HepG2 (cell line): ENCODE results near the gene EFEMP2. TPM values are rescaled to one million over a fixed set of nuclear protein-coding genes. Genes with fewer than 3 reads are reported as not detected.

Source experiments
- ETV5 ChIP-seq: IDR thresholded peaks from 2 replicates; pipeline ENCODE4 v1.6.1; 2018; ENCODE audit warnings: missing biosample characterization, missing genetic modification reagents, inconsistent platforms, borderline replicate concordance
- FOXO4 ChIP-seq: sonication (generic); formaldehyde crosslinking; conservative IDR thresholded peaks from 2 replicates; pipeline ENCODE4 v1.8.1; 2023; ENCODE audit warnings: missing genetic modification reagents
- HDAC1 ChIP-seq: sonication (generic); formaldehyde crosslinking; IDR thresholded peaks from 2 replicates; pipeline ENCODE4 v1.5.1; 2020; ENCODE audit warnings: mild to moderate bottlenecking, missing genetic modification reagents
- HIVEP1 ChIP-seq: sonication (generic); formaldehyde crosslinking; IDR thresholded peaks from 2 replicates; pipeline ENCODE4 v1.4.0; 2020; ENCODE audit warnings: mild to moderate bottlenecking, missing genetic modification reagents
- KDM1A ChIP-seq: IDR thresholded peaks from 2 replicates; pipeline ENCODE4 v1.6.1; 2016; ENCODE audit warnings: missing compliant biosample characterization
- KLF16 ChIP-seq, 2 experiments: sonication (generic) in 1 of 2; formaldehyde crosslinking in 1 of 2; IDR thresholded peaks; 2 replicates each; pipeline versions ENCODE4 v1.6.1 to v1.8.0; 2016 to 2023; ENCODE audit warnings: missing genetic modification reagents in 2 of 2, missing compliant biosample characterization in 1 of 2
- MAFF ChIP-seq: IDR thresholded peaks from 2 replicates; pipeline ENCODE4 v1.6.1; 2011; ENCODE audit warnings: low read depth, low read length, improper control_type of control experiment
- NFIB ChIP-seq: sonication (generic); formaldehyde crosslinking; IDR thresholded peaks from 2 replicates; pipeline ENCODE4 v1.9.0; 2021; ENCODE audit warnings: missing genetic modification reagents, mild to moderate bottlenecking, borderline replicate concordance
- NPAS2 ChIP-seq: sonication (generic); formaldehyde crosslinking; IDR thresholded peaks from 2 replicates; pipeline ENCODE4 v1.8.0; 2022; ENCODE audit warnings: mild to moderate bottlenecking, missing genetic modification reagents, borderline replicate concordance
- PHF20 ChIP-seq: sonication (generic); formaldehyde crosslinking; IDR thresholded peaks from 2 replicates; pipeline ENCODE4 v1.5.0; 2020; ENCODE audit warnings: mild to moderate bottlenecking, missing genetic modification reagents
- SAFB2 ChIP-seq: sonication (generic); formaldehyde crosslinking; IDR thresholded peaks from 2 replicates; pipeline ENCODE4 v1.5.1; 2020; ENCODE audit warnings: missing genetic modification reagents, low read depth, mild to moderate bottlenecking, borderline replicate concordance
- SNAPC5 ChIP-seq: sonication (generic); formaldehyde crosslinking; IDR thresholded peaks from 2 replicates; pipeline ENCODE4 v1.8.1; 2023; ENCODE audit warnings: mild to moderate bottlenecking, missing genetic modification reagents, borderline replicate concordance
- SRSF1 ChIP-seq: fragments of 200-400 bp; formaldehyde crosslinking; optimal IDR thresholded peaks from 2 replicates; pipeline ENCODE3; 2017; ENCODE audit warnings: mild to moderate bottlenecking, low read depth, low read length, moderate library complexity
- SYNCRIP ChIP-seq: fragments of 200-400 bp; formaldehyde crosslinking; IDR thresholded peaks from 2 replicates; pipeline ENCODE4 v1.6.1; 2018; ENCODE audit warnings: mild to moderate bottlenecking, low read depth, low read length; ENCODE audit not compliant: insufficient read depth
- TBP ChIP-seq: sonication (generic); formaldehyde crosslinking; IDR thresholded peaks from 2 replicates; pipeline ENCODE4 v1.5.0; 2020; ENCODE audit warnings: missing genetic modification reagents
- THRA ChIP-seq: sonication (generic); formaldehyde crosslinking; IDR thresholded peaks from 2 replicates; pipeline ENCODE4 v1.4.0; 2020; ENCODE audit warnings: missing genetic modification reagents, borderline replicate concordance
- ZBTB42 ChIP-seq: sonication (generic); formaldehyde crosslinking; IDR thresholded peaks from 2 replicates; pipeline ENCODE4 v1.5.0; 2020; ENCODE audit warnings: mild to moderate bottlenecking, missing genetic modification reagents
- ZBTB44 ChIP-seq: sonication (generic); formaldehyde crosslinking; IDR thresholded peaks from 2 replicates; pipeline ENCODE4 v1.4.0; 2020; ENCODE audit warnings: missing genetic modification reagents
- ZBTB7B ChIP-seq: sonication (generic); formaldehyde crosslinking; IDR thresholded peaks from 2 replicates; pipeline ENCODE4 v1.4.0; 2020; ENCODE audit warnings: missing genetic modification reagents
- ZFP82 ChIP-seq: sonication (generic); formaldehyde crosslinking; IDR thresholded peaks from 2 replicates; pipeline ENCODE4 v1.5.1; 2020; ENCODE audit warnings: mild to moderate bottlenecking, missing genetic modification reagents, borderline replicate concordance
- ZNF205 ChIP-seq: IDR thresholded peaks from 2 replicates; pipeline ENCODE4 v1.6.1; 2018; ENCODE audit warnings: missing biosample characterization, missing genetic modification reagents
- ZNF260 ChIP-seq: sonication (generic); formaldehyde crosslinking; IDR thresholded peaks from 2 replicates; pipeline ENCODE4 v1.4.0; 2020; ENCODE audit warnings: missing genetic modification reagents, low read depth, mild to moderate bottlenecking, borderline replicate concordance
- ZNF460 ChIP-seq: sonication (generic); formaldehyde crosslinking; IDR thresholded peaks from 2 replicates; pipeline ENCODE4 v1.5.1; 2020; ENCODE audit warnings: missing genetic modification reagents, mild to moderate bottlenecking, borderline replicate concordance
- ZNF597 ChIP-seq: sonication (generic); formaldehyde crosslinking; IDR thresholded peaks from 2 replicates; pipeline ENCODE4 v1.5.0; 2020; ENCODE audit warnings: missing genetic modification reagents
- polyA plus RNA-seq, 8 experiments: library from polyadenylated mRNA; depleted of rRNA in 3 of 8; stranded (reverse) in 7 of 8; unstranded in 1 of 8; fragments of >200 nt; fragmentation: Illumina TruSeq in 4 of 8; extraction: Trizol in 4 of 8; gene quantifications; 2 replicates each; pipeline versions ENCODE4 v1.2.1 to v1.2.3, GENCODE V29; 2011 to 2016; ENCODE audit warnings: low read depth in 4 of 8, missing spikeins in 1 of 8, mixed read lengths in 1 of 8; ENCODE audit not compliant: insufficient read depth in 1 of 8
- total RNA-seq, 5 experiments: library from RNA; depleted of rRNA; stranded (reverse); fragments of >200 nt; fragmentation: Illumina TruSeq; extraction: Trizol; gene quantifications; 2 replicates each; pipeline ENCODE4 v1.2.3, GENCODE V29; 2016; ENCODE audit warnings: low read depth in 1 of 5

The EFEMP2 gene
- total and polyA plus RNA-seq, 2 of the 13 experiments (the other 11 are each of a cell fraction or from before 2014, with no cell fraction given), result 7.4 to 29.7 TPM

GRCh38 chr11:65899356-65900124, 26.9 kb upstream of the EFEMP2 start (continued):
- TF ChIP-seq NFIB (CRISPR knock-in tag), result no peak
- TF ChIP-seq ZNF205 (CRISPR knock-in tag), result 0 out of 2 replicates have a peak, but pooled peaks have one; percentile 15
- no peak for TF ChIP-seq ZNF260
- peak; percentile 97 for TF ChIP-seq ZBTB7B (CRISPR knock-in tag)
- TF ChIP-seq ZFP82 (CRISPR knock-in tag), result peak; percentile 92; the same call in 1 of the 2 replicates
- peak; percentile 58 for TF ChIP-seq SRSF1
- no peak for TF ChIP-seq FOXO4
- TF ChIP-seq ZNF597 (CRISPR knock-in tag), result no peak
- no peak for TF ChIP-seq NPAS2 (CRISPR knock-in tag)
- no peak; the same call in 1 of the 2 replicates for TF ChIP-seq PHF20 (CRISPR knock-in tag)
- no peak for TF ChIP-seq ZBTB44 (CRISPR knock-in tag)
- TF ChIP-seq MAFF, result no peak; the same call in 1 of the 2 replicates
- TF ChIP-seq KLF16 (CRISPR knock-in tag; IDR thresholded peaks at IDR 0.05), result peak in 1 of 2 experiments; percentile 76; a peak in 1 of 4 replicates
- peak; percentile 97; the same call in 1 of the 2 replicates for TF ChIP-seq HIVEP1 (CRISPR knock-in tag)
- peak; percentile 78; the same call in 1 of the 2 replicates for TF ChIP-seq SNAPC5 (CRISPR knock-in tag)
- TF ChIP-seq KDM1A (CRISPR knock-in tag), result no peak
- peak; percentile 83; the same call in 1 of the 2 replicates for TF ChIP-seq ETV5
- TF ChIP-seq HDAC1 (CRISPR knock-in tag), result peak; percentile 90
- no peak for TF ChIP-seq ZNF460 (CRISPR knock-in tag)
- no peak for TF ChIP-seq SAFB2 (CRISPR knock-in tag)
- no peak for TF ChIP-seq SYNCRIP
- TF ChIP-seq ZBTB42 (CRISPR knock-in tag), result no peak; the same call in 1 of the 2 replicates
- no peak for TF ChIP-seq TBP (CRISPR knock-in tag)
- peak; percentile 37; the same call in 1 of the 2 replicates for TF ChIP-seq THRA
